ENCODE results near the gene THSD7A.

- TF ChIP-seq POLR2A (IDR thresholded peaks at IDR 0.05) (no peak), CTCF (IDR thresholded peaks at IDR 0.05) (no peak)
These were observed 99.8 kb downstream of the THSD7A start for GRCh38 chr7:11732207-11732606.

All from heart left ventricle (tissue), 13 donors.